Astrocyte of the cerebellum (primary cell): ENCODE data around the gene OR52N5.

Experiments
- DNase-seq: peaks from one replicate; pipeline ENCODE4 v3.0.0-alpha.2; 2011; ENCODE audit warnings: low read depth
- H3K4me3 ChIP-seq: 2 replicates; pipeline ENCODE4 v1.5.1; 2011; ENCODE audit warnings: mild to moderate bottlenecking, low read depth, low read length, moderate library complexity
- in situ Hi-C: cut with HindIII; loops from 2 replicates; pipeline ENCODE4 v1.10.0; 2017; ENCODE audit warnings: low sequenced_read_pairs
- TF ChIP-seq, protein P1 (sequence below): IDR thresholded peaks from 2 replicates; pipeline ENCODE4 v1.5.1; 2012; ENCODE audit warnings: low read length, low read depth, moderate library complexity, mild to moderate bottlenecking; ENCODE audit errors: missing control alignments

OR52N5 gene

DNA sequence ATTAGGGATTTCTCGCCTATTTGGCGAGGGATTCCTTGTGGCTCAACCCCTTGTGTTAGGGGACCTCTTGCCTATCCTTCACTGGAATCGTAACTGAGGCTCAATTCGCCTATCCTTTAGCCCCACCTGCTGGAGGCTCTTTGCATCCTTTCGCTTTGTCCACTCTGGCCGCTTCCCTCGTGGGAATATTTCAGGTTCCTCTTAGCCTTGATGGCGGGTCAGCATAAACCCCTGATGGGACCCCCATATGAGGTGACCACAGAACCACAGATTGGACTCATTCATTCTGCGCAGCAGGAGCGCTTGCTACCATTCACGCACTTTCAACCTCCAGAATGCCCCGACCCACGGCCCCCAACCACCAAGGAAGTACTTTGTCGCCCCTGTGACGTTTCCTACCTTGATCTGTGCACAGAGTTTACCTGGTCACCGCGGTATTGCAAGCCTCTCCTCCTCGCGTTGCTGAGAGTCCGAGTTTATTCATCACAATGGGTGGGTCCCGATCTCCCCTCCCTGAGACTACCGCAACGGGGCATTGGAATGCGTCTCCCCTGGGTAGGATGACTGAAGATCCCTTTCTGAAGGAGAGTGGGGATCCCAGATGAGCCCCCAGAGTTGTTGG is 25.5 kb upstream of the OR52N5 start, which contains the start of gene OR52N2:
Gene OR52N2 (plus strand): TSS at position 425 of the 622 bp plus-strand sequence. CDS start 11,412 bp downstream, outside the sequence.
- in situ Hi-C loops: no loop called here
- peak; percentile 60 for DNase-seq
- TF ChIP-seq, protein P1, sequence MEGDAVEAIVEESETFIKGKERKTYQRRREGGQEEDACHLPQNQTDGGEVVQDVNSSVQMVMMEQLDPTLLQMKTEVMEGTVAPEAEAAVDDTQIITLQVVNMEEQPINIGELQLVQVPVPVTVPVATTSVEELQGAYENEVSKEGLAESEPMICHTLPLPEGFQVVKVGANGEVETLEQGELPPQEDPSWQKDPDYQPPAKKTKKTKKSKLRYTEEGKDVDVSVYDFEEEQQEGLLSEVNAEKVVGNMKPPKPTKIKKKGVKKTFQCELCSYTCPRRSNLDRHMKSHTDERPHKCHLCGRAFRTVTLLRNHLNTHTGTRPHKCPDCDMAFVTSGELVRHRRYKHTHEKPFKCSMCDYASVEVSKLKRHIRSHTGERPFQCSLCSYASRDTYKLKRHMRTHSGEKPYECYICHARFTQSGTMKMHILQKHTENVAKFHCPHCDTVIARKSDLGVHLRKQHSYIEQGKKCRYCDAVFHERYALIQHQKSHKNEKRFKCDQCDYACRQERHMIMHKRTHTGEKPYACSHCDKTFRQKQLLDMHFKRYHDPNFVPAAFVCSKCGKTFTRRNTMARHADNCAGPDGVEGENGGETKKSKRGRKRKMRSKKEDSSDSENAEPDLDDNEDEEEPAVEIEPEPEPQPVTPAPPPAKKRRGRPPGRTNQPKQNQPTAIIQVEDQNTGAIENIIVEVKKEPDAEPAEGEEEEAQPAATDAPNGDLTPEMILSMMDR: peak; percentile 85
- peak within 1 kb of the TSS; percentile 42 for H3K4me3 ChIP-seq

DNA sequence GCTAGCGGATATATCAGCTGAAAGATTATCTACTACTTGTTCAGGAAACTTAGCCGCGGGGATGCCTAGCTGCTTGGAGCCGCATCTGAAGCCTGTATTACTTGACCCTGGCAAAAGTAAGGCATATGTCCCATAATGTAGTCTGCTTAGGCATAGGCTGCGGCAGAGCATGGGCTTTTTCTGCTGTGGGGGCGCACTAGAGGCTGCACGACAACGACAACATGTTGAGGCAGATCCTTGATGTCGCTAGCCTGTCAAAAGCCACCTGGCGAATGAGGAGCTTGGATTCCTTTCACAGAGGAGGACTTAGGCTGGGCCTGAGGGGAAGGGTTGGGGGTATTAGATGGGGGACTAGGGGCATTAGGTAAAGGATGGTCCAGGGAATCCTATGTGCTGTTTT is 24.4 kb upstream of the OR52N5 start:
- TF ChIP-seq, protein P1: no peak
- in situ Hi-C loops: no loop called here
- DNase-seq: no peak
- no peak overlapping the region for H3K4me3 ChIP-seq

DNA sequence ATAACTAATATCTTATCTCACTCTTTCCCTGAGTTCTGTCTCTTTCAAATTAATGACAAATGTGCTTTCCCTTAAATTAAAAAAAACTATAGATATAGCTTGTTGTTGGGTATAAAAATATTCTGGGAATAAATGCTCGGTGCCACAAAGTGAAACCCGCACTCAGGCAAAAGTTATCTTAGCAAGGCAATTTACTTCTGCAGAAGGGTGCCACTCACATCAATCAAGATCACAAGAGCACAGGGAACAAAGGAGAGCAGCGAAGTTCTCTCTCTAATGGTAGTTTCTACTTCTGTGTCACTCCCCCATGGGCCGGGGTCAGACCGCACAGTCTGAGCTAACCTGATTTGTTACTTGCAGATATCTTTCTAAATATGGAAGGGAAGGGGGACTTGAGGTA is 20.8 kb upstream of the OR52N5 start:
- H3K4me3 ChIP-seq: no peak overlapping the region
- in situ Hi-C loops: no loop called here
- TF ChIP-seq, protein P1: no peak
- no peak for DNase-seq

DNA sequence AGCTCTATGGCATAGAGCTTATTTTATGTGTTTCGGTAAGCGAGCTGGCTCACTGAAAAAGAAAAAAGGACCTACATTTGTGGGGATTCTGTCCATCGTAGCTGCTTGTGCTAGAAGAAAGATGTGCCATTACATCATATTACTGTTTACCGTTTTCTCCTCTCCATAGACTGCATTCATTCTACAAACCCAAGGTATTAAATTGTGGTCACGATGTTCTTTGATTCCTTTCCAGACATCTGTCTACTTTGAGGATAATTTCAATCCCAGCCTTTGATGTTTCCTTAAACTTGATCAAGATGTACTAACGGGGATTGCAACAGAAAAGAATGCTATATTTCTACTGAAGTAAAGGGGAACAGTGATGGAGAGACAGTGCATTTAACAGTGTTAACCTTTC is 13.4 kb upstream of the OR52N5 start:
- in situ Hi-C loops: no loop called here

DNA sequence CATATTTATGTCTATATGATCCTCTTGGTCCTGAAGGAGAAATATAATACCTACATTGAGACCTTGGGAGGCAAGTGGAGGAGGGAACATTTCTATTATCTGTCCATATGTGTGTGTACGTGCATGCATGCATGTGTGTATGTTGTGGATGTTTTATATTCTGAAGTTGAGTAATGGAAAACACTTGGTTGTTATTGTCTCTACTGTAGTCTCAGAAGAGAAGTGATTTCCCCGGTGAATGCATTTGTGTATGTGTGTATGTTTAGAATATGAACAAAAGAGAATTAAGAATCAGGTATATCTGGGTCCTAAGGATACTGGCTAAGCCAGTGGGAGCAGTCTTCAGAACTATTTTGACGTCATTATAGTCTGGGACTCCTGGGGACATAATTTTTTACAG is 8.0 kb upstream of the OR52N5 start, which contains the start of gene OR52N1:
Gene OR52N1 (minus strand): TSS at position 101 of the 400 bp plus-strand sequence. CDS start 2,449 bp downstream, outside the sequence.
- no peak for DNase-seq
- TF ChIP-seq, protein P1: no peak
- in situ Hi-C loops: no loop called here

More for the DNA sequence above, 13.4 kb upstream of the OR52N5 start:
- H3K4me3 ChIP-seq: no peak overlapping the region
- DNase-seq: no peak
- TF ChIP-seq, protein P1: no peak

DNA sequence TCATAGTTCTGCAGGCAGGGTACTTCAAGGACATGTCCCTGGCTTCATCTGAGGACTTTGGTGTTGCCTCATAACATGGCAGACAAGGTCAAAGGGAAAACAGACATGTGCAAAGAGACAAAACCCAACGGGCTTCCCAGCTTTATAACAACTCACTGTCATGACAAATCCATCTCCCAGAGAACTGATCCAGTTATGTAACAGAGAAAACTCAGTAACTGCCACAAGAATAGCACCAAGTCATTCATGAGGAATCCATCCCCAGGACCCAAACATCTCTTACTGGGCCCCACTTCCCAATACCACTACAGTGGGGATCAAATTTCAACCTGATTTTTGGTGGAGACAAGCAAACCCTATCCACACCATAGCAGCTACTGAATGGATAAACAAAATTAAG is 16.1 kb downstream of the OR52N5 start:
- TF ChIP-seq, protein P1: no peak
- in situ Hi-C loops: no loop called here
- no peak overlapping the region for H3K4me3 ChIP-seq
- no peak for DNase-seq

More for the DNA sequence above, 8.0 kb upstream of the OR52N5 start, which contains the start of gene OR52N1:
- H3K4me3 ChIP-seq: no peak within 1 kb of the TSS

DNA sequence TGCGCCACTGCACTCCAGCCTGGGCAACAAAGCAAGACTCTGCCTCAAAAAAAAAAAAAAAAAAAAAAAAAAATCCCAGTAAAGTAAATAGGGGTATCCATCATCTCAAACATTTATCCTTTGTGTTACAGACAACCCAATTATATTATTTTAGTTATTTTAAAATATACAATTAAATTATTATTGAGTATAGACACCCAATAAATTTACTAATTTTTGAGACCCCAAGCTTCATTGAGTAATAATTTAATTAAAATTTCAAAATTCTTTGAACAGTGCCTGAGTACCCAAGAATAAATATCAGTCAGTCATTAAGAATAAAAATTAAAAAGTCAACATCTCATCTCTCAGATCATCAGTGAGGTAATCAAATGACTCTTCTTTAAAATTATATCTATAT is 29.2 kb downstream of the OR52N5 start, which contains the start of gene OR52N4:
Gene OR52N4 (plus strand): TSS at position 301 of the 400 bp plus-strand sequence. CDS start 498 bp downstream, outside the sequence.
- TF ChIP-seq, protein P1: no peak
- H3K4me3 ChIP-seq: no peak within 1 kb of the TSS
- no peak for DNase-seq
- in situ Hi-C loops: no loop called here
